GM19025 (cell line): ENCODE data around the gene NOS1AP.
"Not testable (repeated sequence)": the region's sequence is repeated elsewhere in the genome, so short reads cannot be mapped to it uniquely, and the experiment has no call there.

Experiments
- ATAC-seq: cut with Tn5 transposase; IDR thresholded peaks from one replicate; pipeline ENCODE4 v1.9.1; 2021; ENCODE audit warnings: mild to moderate bottlenecking, low read depth, moderate library complexity; ENCODE audit not compliant: unreplicated experiment

The NOS1AP gene

GRCh38 chr1:162069334-162070093 lies at the start of gene NOS1AP:
Gene NOS1AP (plus strand): TSS chr1:162069691. CDS start chr1:162070178, 487 bp downstream.
- ATAC-seq: peak; percentile 99

GRCh38 chr1:162020150-162020549 lies 49.3 kb upstream of the NOS1AP start:
- ATAC-seq: no peak

GRCh38 chr1:162021124-162021523 lies 48.4 kb upstream of the NOS1AP start:
- ATAC-seq: no peak

GRCh38 chr1:162022626-162023025 lies 46.9 kb upstream of the NOS1AP start:
- ATAC-seq: no peak

GRCh38 chr1:162023181-162023546 lies 46.3 kb upstream of the NOS1AP start:
- no peak for ATAC-seq

- peak; percentile 43 for ATAC-seq
These were observed 45.7 kb upstream of the NOS1AP start, which contains the start of gene OLFML2B for GRCh38 chr1:162023547-162024501. Gene OLFML2B (minus strand): TSS chr1:162023869. CDS start chr1:162023430, 439 bp downstream.

GRCh38 chr1:162025541-162025940 lies 44.0 kb upstream of the NOS1AP start:
- no peak for ATAC-seq

- no peak for ATAC-seq
These were observed 42.6 kb upstream of the NOS1AP start for GRCh38 chr1:162026881-162027280.

- no peak for ATAC-seq
These were observed 40.8 kb upstream of the NOS1AP start for GRCh38 chr1:162028726-162029125.

- ATAC-seq: no peak
These were observed 40.3 kb upstream of the NOS1AP start for GRCh38 chr1:162029157-162029556.

GRCh38 chr1:162030759-162031280 lies 38.7 kb upstream of the NOS1AP start:
- no peak for ATAC-seq

GRCh38 chr1:162033428-162033827 lies 36.1 kb upstream of the NOS1AP start:
- ATAC-seq: no peak

GRCh38 chr1:162035241-162035640 lies 34.2 kb upstream of the NOS1AP start:
- ATAC-seq: no peak

GRCh38 chr1:162036163-162036562 lies 33.3 kb upstream of the NOS1AP start:
- no peak for ATAC-seq

- ATAC-seq: no peak
These were observed 30.9 kb upstream of the NOS1AP start for GRCh38 chr1:162038624-162039023.

GRCh38 chr1:162040001-162040400 lies 29.5 kb upstream of the NOS1AP start:
- ATAC-seq: no peak

- no peak for ATAC-seq
These were observed 28.8 kb upstream of the NOS1AP start for GRCh38 chr1:162040657-162041056.

GRCh38 chr1:162042361-162042760 lies 27.1 kb upstream of the NOS1AP start:
- no peak for ATAC-seq

GRCh38 chr1:162046921-162047320 lies 22.6 kb upstream of the NOS1AP start:
- ATAC-seq: no peak

GRCh38 chr1:162053949-162054348 lies 15.5 kb upstream of the NOS1AP start:
- not testable (repeated sequence) for ATAC-seq

GRCh38 chr1:162055062-162055461 lies 14.4 kb upstream of the NOS1AP start:
- ATAC-seq: no peak
